SK-N-SH (cell line): ENCODE measurements around the gene EXOC6B. TPM values are rescaled to one million over a fixed set of nuclear protein-coding genes. Genes with fewer than 3 reads are reported as not detected.

Source experiments
- CTCF ChIA-PET: fragments of 300-600, 350-600 bp; formaldehyde crosslinking; extraction: SDS; loops from one replicate; lab custom pipeline; 2021; lab: Yijun Ruan, JAX
- POLR2A ChIA-PET: fragments of 350-600 bp; sonication (Branson Sonifier 250); formaldehyde crosslinking; extraction: SDS; loops from one replicate; lab custom pipeline; 2020; ENCODE audit warnings: antibody characterized with exemption, inconsistent platforms; lab: Yijun Ruan, JAX
- DNase-seq: peaks from one replicate; pipeline ENCODE4 v3.0.0; 2012
- H2AFZ ChIP-seq: fragments of 200-600 bp; sonication (generic); 2 replicates; pipeline ENCODE4 v1.8.1; 2016; ENCODE audit warnings: antibody characterized with exemption, mild to moderate bottlenecking, low read depth
- H3F3A ChIP-seq: fragments of 200-600 bp; sonication (generic); replicated peaks from 2 replicates; pipeline ENCODE3; 2016; ENCODE audit warnings: antibody characterized with exemption, mild to moderate bottlenecking; ENCODE audit not compliant: insufficient read depth
- H3K27ac ChIP-seq, 2 experiments: fragments of 200-500 bp in 1 of 2; fragments of 200-600 bp in 1 of 2; sonication (Bioruptor generic) in 1 of 2; sonication (generic), shearing (Covaris generic) in 1 of 2; 2 replicates each; pipeline versions ENCODE4 v1.5.1 to v1.6.1; 2014 to 2016; ENCODE audit warnings: low read depth in 2 of 2, inconsistent platforms in 1 of 2, low read length in 1 of 2, mild to moderate bottlenecking in 1 of 2, mixed read lengths in 1 of 2
- H3K27me3 ChIP-seq: fragments of 200-600 bp; sonication (generic), shearing (Covaris generic); 2 replicates; pipeline ENCODE4 v1.6.1; 2016; ENCODE audit warnings: mixed run types; ENCODE audit not compliant: insufficient read depth
- H3K36me3 ChIP-seq, 2 experiments: fragments of 200-500 bp in 1 of 2; fragments of 200-600 bp in 1 of 2; sonication (Bioruptor generic) in 1 of 2; sonication (generic) in 1 of 2; replicated peaks in 1 of 2; 2 replicates each; pipeline versions ENCODE3 to v1.5.1; 2014 to 2016; ENCODE audit warnings: low read length in 1 of 2, mild to moderate bottlenecking in 1 of 2; ENCODE audit not compliant: insufficient read depth in 2 of 2, control insufficient read depth in 1 of 2
- H3K4me1 ChIP-seq, 2 experiments: fragments of 200-500 bp in 1 of 2; fragments of 200-600 bp in 1 of 2; sonication (Bioruptor generic) in 1 of 2; sonication (generic), shearing (Covaris generic) in 1 of 2; 2 replicates each; pipeline versions ENCODE4 v1.5.1 to v1.6.1; 2014 to 2016; ENCODE audit warnings: low read depth in 1 of 2, low read length in 1 of 2, mixed run types in 1 of 2; ENCODE audit not compliant: insufficient read depth in 2 of 2, control insufficient read depth in 1 of 2
- H3K4me2 ChIP-seq: fragments of 200-600 bp; sonication (generic), shearing (Covaris generic); 2 replicates; pipeline ENCODE4 v1.6.1; 2017; ENCODE audit warnings: mixed run types
- H3K4me3 ChIP-seq, 2 experiments: fragments of 200-500 bp in 1 of 2; fragments of 200-600 bp in 1 of 2; sonication (Bioruptor generic) in 1 of 2; sonication (generic), shearing (Covaris generic) in 1 of 2; 2 replicates each; pipeline versions ENCODE4 v1.5.1 to v1.8.1; 2014 to 2016; ENCODE audit warnings: low read depth in 2 of 2, inconsistent platforms in 1 of 2, low read length in 1 of 2, mild to moderate bottlenecking in 1 of 2, mixed read lengths in 1 of 2, moderate library complexity in 1 of 2
- H3K79me2 ChIP-seq: fragments of 200-600 bp; sonication (generic); 2 replicates; pipeline ENCODE4 v1.8.1; 2017; ENCODE audit warnings: mild to moderate bottlenecking; ENCODE audit not compliant: insufficient read depth
- H3K9ac ChIP-seq: fragments of 200-600 bp; sonication (generic); 2 replicates; pipeline ENCODE4 v1.6.1; 2017; ENCODE audit warnings: mixed run types
- H3K9me2 ChIP-seq: fragments of 200-600 bp; sonication (generic); 2 replicates; pipeline ENCODE4 v1.6.1; 2017; ENCODE audit warnings: mixed run types
- H3K9me3 ChIP-seq: fragments of 200-600 bp; sonication (generic); 2 replicates; pipeline ENCODE4 v1.6.1; 2017; ENCODE audit warnings: mixed run types, mild to moderate bottlenecking, moderate library complexity
- H4K20me1 ChIP-seq: fragments of 200-600 bp; sonication (generic); 2 replicates; pipeline ENCODE4 v1.6.1; 2017; ENCODE audit warnings: mild to moderate bottlenecking, mixed run types; ENCODE audit not compliant: insufficient read depth
- CHD2 ChIP-seq: fragments of 150-350 bp; IDR thresholded peaks from 2 replicates; pipeline ENCODE4 v1.6.1; 2018; ENCODE audit warnings: low read length; ENCODE audit not compliant: partially characterized antibody
- CTCF ChIP-seq: fragments of 200-600 bp; sonication (generic); IDR thresholded peaks from 2 replicates; pipeline ENCODE4 v1.6.1; 2017; ENCODE audit warnings: antibody characterized with exemption, mild to moderate bottlenecking, moderate library complexity
- EP300 ChIP-seq, 2 experiments: IDR thresholded peaks; 2 replicates each; pipeline versions ENCODE4 v1.4.0 to v1.6.1; 2012; ENCODE audit warnings: borderline replicate concordance in 1 of 2, low read depth in 1 of 2, low read length in 1 of 2
- FOXJ3 ChIP-seq: sonication (generic); formaldehyde crosslinking; IDR thresholded peaks from 2 replicates; pipeline ENCODE4 v1.5.1; 2020; ENCODE audit warnings: mild to moderate bottlenecking, missing genetic modification reagents
- FOXM1 ChIP-seq: IDR thresholded peaks from 2 replicates; pipeline ENCODE4 v1.4.0; 2012; ENCODE audit warnings: low read depth, mild to moderate bottlenecking
- JUND ChIP-seq: IDR thresholded peaks from 2 replicates; pipeline ENCODE4 v1.4.0; 2012
- MAX ChIP-seq: IDR thresholded peaks from 2 replicates; pipeline ENCODE4 v1.4.0; 2012; ENCODE audit warnings: low read depth
- MXI1 ChIP-seq: IDR thresholded peaks from 2 replicates; pipeline ENCODE4 v1.6.1; 2012; ENCODE audit warnings: mild to moderate bottlenecking, low read depth, low read length, improper control_type of control experiment
- NRF1 ChIP-seq: IDR thresholded peaks from 2 replicates; pipeline ENCODE4 v1.6.1; 2012; ENCODE audit warnings: low read depth, mild to moderate bottlenecking, low read length
- POLR2AphosphoS5 ChIP-seq: IDR thresholded peaks from 2 replicates; pipeline ENCODE4 v1.6.1; 2012; ENCODE audit warnings: low read depth, low read length
- RCOR1 ChIP-seq: fragments of 150-350 bp; IDR thresholded peaks from 2 replicates; pipeline ENCODE4 v1.6.1; 2017; ENCODE audit warnings: antibody characterized with exemption, low read length
- SIN3A ChIP-seq: IDR thresholded peaks from 2 replicates; pipeline ENCODE4 v1.6.1; 2012; ENCODE audit warnings: low read depth, mild to moderate bottlenecking, low read length, moderate library complexity, borderline replicate concordance
- SMC3 ChIP-seq: IDR thresholded peaks from 2 replicates; pipeline ENCODE4 v1.6.1; 2012; ENCODE audit warnings: low read depth, low read length, improper control_type of control experiment
- TEAD4 ChIP-seq: IDR thresholded peaks from 2 replicates; pipeline ENCODE4 v1.4.0; 2012; ENCODE audit warnings: mild to moderate bottlenecking, borderline replicate concordance; ENCODE audit not compliant: insufficient read depth
- USF1 ChIP-seq: IDR thresholded peaks from 2 replicates; pipeline ENCODE4 v1.4.0; 2012; ENCODE audit warnings: low read depth, borderline replicate concordance
- USF2 ChIP-seq: fragments of 150-350 bp; IDR thresholded peaks from 2 replicates; pipeline ENCODE4 v1.6.1; 2017; ENCODE audit warnings: antibody characterized with exemption, low read length, low read depth, borderline replicate concordance
- YY1 ChIP-seq: IDR thresholded peaks from 2 replicates; pipeline ENCODE4 v1.4.0; 2012; ENCODE audit warnings: low read depth, mild to moderate bottlenecking
- ZBTB33 ChIP-seq: IDR thresholded peaks from 2 replicates; pipeline ENCODE4 v1.4.0; 2012; ENCODE audit warnings: low read depth, borderline replicate concordance
- WGBS: methylation state at CpG from one replicate; pipeline ENCODE4 v1.1.6; 2017; ENCODE audit warnings: low lambda C conversion rate; 5-methylcytosine and 5-hydroxymethylcytosine counted together
- polyA plus RNA-seq, 3 experiments: library from polyadenylated mRNA; depleted of rRNA; stranded (reverse); fragments of >200 nt; gene quantifications; 2 replicates each; pipeline ENCODE4 v1.2.3, GENCODE V29; 2012

EXOC6B gene
- polyA plus RNA-seq, 1 of the 3 experiments (the other 2 are of a cell fraction): 7.4 TPM

- TF ChIP-seq ZBTB33: no peak
- no peak for TF ChIP-seq MXI1
- TF ChIP-seq JUND: no peak
- TF ChIP-seq SMC3: no peak
- no peak for TF ChIP-seq CTCF
- no peak for TF ChIP-seq FOXM1
- TF ChIP-seq MAX: no peak
Measured at GRCh38 chr2:72731116-72731515, 94.7 kb downstream of the EXOC6B start (continued).

- H3K4me1 ChIP-seq: peaks cover 2 to 7% of the 10 kb centered on the region in 2 experiments; a peak in 3 of 4 replicates
- no peak overlapping the region for H3K27ac ChIP-seq
- H3K9ac ChIP-seq: no peak overlapping the region
- 96% methylated on average over 4 of the region's 4 CpGs for WGBS
- H3K9me2 ChIP-seq: no peaks in the 10 kb centered on the region
- POLR2A ChIA-PET: no interaction called here
- no peak overlapping the region for H3K4me2 ChIP-seq
- DNase-seq: no peak
- no peaks in the 10 kb centered on the region for H3K36me3 ChIP-seq
- H3K79me2 ChIP-seq: no peaks in the 10 kb centered on the region
- CTCF ChIA-PET: no interaction called here
- H4K20me1 ChIP-seq: no peaks in the 10 kb centered on the region
- H2AFZ ChIP-seq: no peak overlapping the region
- H3F3A ChIP-seq: no peaks in the 10 kb centered on the region
- H3K9me3 ChIP-seq: no peaks in the 10 kb centered on the region
- no peaks in the 10 kb centered on the region for H3K27me3 ChIP-seq
- H3K4me3 ChIP-seq: no peak overlapping the region
- TF ChIP-seq POLR2AphosphoS5 (no peak), MAX (no peak), CHD2 (no peak), EP300 (IDR thresholded peaks at IDR 0.05; ENCODE audit: borderline replicate concordance in 1 of 2, low read depth in 1 of 2, low read length in 1 of 2) (no peak), USF1 (no peak), FOXJ3 (CRISPR knock-in tag) (no peak), CTCF (no peak), NRF1 (no peak), USF2 (no peak), ZBTB33 (no peak), JUND (no peak), SIN3A (no peak), RCOR1 (no peak), TEAD4 (no peak), YY1 (no peak)
Measured at GRCh38 chr2:72727356-72727755, 98.5 kb downstream of the EXOC6B start.
